SW480 (cell line): ENCODE results near the gene GID4.
A peak's percentile ranks its signal among the peaks of the same experiment; 100 is the strongest.
"Not testable (repeated sequence)": the region's sequence is repeated elsewhere in the genome, so short reads cannot be mapped to it uniquely, and the experiment has no call there.

Experiments used
- DNase-seq: peaks from one replicate; pipeline ENCODE4 v3.0.0-alpha.2; 2016; ENCODE audit warnings: low spot score

Gene GID4

DNA sequence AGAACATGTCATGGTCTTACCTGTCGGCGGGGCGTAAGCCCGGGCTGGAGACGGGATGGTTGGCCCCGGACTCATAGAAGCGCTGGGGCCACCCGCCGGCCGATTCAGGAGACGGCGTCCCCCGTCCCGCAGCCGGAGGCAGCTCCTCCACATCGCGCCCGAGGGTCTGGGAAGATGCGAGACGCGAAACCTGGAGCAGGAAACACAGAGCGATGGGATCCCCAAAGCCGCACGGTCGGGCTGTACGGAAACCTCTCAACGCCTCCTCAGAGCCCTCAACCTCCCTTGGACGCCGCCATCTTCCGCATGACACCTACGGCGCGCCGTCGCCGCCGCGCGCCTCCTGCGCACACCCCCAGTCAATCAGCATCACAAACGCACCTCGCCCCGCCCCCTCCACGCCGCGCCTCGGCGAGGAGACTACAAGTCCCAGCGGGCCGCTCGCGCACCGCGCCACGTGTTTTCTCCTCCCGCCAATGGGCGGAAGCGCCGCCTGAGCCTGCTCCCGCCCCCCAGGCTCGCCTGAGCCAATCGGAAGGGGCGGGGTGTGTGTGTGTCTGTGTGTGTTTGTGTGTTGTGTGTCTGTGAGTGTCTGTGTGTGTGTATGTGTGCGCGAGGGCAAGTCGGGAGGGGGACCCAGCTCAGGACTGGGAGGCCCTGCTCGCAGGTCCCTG, at the start of gene GID4, which contains the start of gene ATPAF2:
Gene GID4 (plus strand): TSS at position 548 of the 674 bp plus-strand sequence. CDS start 57 bp downstream, at position 605.
Gene ATPAF2 (minus strand): TSS at position 308 of the 674 bp plus-strand sequence. CDS start 155 bp downstream, at position 153.
- peak; percentile 97 for DNase-seq

DNA sequence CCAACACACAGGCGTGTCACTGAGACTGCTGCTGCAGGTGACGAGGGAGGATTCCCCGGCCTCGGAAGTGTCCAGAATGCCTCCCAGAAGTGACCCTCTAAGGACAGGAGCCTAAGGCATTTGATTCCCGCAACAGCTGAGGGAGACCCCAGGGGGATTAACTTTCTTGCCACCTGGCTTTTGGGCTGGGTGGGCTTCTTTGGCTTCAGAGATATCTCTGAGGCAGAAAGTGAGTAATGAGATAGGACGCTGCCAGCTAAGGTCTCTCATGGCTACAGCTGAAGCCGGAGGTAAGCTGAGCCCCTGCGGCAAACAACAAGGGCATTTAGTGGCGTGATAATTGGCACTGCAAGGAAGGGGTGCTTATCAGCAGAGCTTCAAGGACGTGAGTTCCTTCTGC, 49.6 kb upstream of the GID4 start:
- DNase-seq: no peak

DNA sequence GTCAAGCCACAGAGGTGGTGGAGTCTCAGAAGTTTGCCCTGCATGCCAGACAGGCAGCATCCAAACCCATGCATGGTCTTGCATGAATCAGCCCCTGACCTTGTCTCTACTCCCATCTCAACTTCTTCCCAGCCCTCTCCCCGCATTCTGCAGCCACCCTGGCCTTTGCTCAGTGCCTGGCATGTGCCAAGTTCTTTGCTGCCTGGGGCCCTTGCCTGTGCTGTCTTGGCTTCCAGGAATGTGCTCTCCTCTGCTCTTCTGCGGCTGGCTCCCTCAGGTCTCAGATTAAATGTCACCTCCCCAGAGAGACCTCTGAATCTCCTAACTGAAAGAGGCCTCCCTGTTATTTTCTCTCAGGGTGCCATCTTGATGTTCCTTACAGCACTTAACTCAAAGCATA, 48.9 kb upstream of the GID4 start:
- DNase-seq: no peak

DNA sequence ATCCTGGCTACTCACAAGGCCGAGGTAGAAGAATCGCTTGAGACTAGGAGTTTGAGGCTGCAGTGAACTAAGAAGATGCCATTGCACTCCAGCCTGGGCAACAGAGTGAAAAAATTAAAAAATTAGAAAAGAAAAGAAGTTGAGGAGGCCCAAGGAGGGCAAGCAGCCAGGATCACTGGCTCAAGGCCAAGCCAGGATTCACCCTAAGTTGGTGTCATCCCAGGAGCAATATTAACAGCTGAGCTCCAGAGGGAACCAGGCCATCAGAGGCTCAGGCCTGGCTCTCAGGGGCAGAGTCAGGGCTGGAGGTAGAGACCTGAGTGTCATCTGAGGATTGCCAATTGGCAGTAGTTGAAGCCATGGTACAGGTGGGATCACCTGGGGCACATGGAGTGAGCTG, 45.8 kb upstream of the GID4 start:
- DNase-seq: no peak

DNA sequence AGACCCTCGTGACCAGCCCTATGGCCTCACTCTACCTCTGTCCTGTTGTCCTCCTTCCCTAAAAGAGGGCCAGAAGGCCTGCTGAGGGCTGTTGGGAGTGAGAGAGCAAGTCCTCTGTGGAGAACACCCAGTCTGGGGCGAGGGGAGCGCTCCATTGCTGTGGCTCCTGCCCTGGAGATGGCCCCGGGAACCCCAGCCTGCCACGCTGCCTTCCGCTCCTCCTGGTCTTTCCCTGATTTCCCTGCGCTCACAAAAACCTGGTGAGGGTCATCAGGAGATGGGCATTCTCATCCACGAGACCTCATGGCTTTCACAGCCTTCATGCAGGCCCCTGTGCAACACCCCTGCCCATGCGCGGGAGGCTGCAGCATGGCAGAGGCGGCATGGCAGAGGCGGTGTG, 45.4 kb upstream of the GID4 start:
- DNase-seq: no peak

DNA sequence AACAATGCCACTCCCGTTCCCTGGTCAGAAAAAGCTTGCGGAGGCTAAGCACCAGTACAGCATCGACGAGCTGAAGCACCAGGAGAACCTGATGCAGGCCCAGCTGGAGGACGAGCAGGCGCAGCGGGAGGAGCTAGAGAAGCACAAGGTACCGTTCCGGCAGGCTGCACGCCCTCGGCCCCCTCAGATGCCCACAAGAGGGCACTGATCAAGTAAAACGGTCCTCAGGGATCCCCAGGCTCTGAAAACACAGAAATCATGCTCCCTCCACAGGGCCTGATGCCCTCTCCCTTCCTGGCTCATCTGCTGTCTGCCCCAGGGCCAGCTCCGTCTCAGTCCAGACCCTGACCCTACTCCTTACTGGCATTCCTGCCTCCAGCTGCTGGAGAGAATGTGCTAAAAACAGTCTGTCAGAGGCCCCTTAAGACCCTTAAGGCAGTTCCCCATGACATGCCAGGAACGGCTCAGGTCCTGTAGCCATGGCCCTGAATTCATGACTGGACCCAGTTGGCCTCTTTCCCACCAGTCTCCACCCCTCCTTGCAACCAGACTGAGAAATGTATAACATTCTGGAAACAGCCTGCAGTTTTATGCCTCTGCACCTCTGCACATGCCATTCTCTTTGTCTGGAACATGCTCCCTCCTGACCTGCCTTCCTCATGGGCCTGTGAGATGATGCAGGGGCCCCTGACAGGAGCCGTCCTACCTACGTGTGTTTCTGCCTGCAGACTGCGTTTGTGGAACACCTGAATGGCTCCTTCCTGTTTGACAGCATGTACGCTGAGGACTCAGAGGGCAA, 44.7 kb upstream of the GID4 start:
- DNase-seq: peak; percentile 30

DNA sequence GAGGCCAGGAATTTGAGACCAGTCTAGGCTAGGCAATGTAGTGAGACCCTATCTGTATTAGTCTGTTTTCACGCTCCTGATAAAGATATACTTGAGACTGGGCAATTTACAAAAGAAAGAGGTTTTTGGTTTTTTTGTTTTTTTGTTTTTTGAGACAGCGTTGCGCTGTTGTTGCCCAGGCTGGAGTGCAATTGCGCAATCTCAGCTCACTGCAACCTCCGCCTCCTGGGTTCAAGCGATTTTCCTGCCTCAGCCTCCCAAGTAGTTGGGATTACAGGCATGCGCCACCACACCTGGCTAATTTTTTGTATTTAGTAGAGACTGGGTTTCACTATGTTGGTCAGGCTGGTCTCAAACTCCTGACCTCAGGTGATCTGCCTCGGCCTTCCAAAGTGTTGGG, 43.3 kb upstream of the GID4 start:
- not testable (repeated sequence) for DNase-seq

DNA sequence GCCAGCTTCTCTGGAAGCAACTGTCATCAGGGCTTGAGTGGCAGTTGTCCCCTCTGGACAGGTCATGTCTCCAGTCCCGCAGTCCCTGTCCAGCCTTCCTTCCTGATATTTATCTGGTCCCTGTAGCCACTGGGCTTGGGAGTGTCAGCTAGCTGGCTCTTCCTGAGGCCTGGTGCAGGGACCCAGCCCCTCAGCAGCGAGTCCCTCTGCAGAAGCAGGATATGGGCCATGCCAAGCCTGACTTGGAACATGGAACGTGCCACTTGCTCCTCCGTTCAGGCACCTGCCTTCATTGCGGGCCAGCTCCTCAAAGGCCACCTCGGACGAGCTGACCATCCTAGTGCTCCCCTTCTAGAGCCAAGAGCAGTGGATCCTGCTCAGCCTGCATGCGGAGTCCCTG, 40.3 kb upstream of the GID4 start:
- DNase-seq: no peak

DNA sequence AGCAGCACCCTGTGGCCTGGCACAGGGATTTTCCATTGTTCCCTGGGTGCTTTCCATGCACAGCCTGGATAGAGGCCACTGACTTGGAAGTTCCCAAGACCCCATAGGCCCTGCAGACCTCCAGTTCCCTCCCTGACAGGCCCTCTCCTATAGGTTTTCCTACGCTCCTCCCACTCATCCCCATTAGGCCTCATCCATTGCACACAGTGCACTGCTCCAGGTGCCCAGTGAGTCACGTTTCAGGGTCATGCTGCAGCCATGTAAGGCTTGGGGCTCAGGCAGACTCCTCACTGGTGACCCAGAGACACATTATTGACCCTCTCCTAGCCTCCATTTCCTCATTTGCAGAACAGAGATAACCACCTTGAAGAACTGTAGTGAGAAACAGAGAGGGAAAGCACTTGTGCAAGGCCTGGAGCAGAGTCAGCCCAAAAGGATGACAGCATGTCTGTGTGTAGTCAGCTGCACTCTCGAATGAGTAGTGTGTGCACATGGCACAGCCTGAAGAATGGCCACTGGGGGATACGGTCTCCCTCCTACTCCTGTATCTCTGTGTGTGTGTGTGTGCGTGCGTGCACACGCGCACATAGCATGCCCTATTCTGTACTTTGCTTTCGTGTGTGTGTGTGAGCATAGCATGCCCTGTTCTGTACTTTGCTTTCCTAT, 39.7 kb upstream of the GID4 start:
- no peak for DNase-seq

DNA sequence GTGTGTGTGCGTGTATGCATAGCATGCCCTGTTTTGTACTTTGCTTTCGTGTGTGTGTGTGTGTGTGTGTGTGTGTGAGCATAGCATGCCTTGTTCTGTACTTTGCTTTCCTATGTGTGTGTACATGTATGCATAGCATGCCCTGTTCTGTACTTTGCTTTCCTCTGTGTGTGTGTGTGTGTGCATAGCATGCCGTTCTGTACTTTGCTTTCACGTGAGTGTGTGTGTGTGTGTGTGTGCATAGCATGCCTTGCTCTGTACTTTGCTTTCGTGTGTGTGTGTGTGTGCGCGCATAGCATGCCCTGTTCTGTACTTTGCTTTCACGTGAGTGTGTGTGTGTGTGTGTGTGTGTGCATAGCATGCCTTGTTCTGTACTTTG, 39.2 kb upstream of the GID4 start:
- DNase-seq: no peak

DNA sequence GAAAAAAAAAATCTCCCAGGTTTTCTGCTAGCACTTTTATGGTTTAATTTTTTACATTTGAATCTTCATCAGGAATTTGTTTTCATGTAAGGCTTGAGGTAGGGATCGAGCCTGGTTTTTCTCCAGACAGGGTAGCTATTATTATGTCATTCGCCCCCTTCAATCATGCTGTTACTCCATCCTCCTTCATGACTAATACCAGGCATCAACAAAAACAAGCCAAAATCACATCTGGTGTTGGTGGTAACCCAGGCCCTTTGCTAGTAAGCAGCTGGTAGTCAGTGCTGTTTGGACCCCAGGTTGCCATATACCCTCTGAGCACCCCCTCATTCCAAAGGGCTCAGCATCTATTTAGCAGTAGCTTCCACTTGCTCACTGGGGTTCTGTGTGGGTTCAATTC, 37.0 kb upstream of the GID4 start:
- DNase-seq: no peak

DNA sequence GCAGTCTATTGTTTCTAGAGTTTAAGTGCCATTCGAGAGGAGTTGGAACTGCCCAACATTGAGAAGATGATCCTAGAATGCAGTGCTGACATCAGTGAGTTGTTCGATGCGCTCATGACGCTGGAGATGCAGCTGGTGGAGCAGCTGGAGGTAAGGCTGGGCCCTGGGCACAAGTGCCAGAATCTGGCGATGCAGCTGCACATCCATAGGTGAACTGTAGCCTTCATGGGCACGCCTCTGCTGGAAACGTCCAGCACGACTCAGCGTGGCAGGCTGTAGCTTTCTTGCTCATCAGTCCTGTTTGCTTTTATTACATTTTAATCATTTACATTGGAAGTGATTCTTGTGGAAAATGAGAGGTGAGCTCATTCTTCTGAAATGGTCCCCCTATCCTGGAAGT, 34.9 kb upstream of the GID4 start:
- no peak for DNase-seq

DNA sequence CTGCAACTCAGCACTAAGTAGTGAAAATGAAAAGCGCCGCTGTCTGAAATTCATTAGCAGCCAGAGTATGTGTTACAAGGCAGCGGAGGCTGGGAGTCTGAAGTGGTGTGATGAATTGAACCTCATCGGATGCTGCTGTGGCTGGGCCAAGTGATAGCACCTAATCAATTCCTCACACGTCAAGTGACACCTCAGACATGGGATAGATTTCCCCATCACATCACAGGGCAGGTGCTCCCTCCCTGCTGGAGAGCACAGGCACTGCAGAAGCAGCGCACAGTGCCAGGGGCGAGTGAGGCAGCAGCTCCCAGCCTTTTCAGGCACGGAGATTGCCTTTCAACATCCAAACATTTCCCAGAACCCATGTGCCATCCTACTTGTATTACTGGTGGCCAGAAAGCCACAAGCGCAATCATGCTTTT, 34.3 kb upstream of the GID4 start:
- no peak for DNase-seq

DNA sequence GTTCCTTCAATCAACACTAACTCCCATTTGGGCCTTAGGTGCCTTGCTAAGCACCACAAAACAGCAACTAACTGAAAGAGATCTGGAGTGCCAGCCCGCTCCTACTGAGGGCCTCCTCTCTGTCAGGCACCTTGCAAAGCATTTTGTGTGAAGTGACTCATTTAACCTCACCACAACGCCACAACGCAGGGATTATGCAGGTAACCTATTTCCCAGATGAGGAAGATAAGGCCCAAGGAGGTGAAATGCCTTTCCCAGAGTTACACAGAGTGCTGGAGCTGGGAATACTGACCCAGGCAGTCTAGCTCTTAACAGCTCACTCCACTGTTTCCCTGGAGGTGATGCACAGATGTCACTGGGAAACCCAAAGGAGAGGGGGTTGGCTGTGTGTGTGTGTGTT, 33.7 kb upstream of the GID4 start:
- peak; percentile 18 for DNase-seq

DNA sequence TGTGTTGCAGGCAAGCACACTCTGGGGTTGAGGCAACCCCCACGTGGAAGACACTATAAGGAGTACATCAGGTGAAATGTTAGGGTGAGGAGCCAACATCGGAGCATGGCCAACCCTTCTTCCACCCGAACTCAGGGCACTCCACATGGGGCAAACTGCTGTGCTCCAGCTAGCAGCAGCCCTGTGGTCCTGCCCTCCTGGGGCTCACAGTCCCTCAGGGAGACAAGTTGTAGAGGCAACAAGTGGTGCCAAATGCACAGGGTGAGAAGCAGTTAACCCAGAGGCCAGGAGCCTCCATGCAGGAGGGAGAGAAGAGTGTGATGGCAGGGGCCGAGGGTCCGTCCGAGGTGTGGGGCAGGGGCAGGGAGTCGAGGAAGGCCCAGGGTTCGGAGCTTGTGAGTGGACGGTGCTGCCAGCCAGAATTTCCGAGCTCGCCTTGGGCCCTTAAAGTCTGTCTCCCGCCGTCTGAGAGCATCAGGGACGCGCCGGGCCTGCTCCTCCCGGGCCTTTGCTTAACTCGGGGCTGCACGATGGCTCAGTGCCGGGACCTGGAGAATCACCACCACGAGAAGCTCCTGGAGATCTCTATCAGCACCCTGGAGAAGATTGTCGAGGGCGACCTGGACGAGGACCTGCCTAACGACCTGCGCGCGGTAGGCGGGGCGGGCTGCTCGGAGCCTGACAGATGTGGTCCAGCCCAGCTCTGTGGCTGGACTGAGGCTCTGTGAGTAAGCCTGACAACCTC, 32.5 kb upstream of the GID4 start:
- DNase-seq: no peak

DNA sequence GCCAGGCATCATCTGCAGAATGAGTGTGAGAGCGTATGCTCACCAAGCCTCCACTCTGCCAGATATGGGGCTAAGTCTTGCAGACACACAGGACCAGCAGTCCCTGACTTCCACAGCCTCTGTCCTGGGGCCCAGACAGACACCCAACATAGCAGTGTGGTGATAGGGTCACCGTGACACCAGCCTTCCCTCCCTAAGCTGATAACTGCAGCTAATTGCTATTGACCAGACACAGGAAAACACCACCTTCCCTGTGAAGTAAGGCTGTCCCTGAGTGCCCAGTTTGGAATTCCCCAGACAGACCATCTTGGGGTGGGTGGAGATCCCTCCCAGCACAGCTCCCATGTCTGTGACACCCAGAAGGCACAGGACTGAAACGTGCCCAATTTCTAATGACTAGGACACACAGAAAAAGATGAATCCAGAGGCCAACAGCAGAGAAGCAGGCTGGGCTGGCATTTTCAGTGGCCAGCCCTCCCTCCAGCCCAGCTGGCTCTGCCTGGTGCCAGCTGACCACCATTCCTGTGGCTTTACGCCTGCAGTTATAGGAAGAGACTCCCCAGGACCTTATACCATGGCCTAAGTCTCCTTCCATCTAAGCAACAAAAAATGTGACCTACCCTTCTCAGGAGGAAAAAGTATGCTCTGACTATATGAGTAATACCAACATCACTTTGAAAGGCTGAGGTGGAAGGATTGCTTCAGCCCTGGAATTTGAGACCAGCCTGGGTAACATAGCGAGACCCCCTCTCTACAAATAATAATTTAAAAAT, 30.5 kb upstream of the GID4 start:
- DNase-seq: no peak

DNA sequence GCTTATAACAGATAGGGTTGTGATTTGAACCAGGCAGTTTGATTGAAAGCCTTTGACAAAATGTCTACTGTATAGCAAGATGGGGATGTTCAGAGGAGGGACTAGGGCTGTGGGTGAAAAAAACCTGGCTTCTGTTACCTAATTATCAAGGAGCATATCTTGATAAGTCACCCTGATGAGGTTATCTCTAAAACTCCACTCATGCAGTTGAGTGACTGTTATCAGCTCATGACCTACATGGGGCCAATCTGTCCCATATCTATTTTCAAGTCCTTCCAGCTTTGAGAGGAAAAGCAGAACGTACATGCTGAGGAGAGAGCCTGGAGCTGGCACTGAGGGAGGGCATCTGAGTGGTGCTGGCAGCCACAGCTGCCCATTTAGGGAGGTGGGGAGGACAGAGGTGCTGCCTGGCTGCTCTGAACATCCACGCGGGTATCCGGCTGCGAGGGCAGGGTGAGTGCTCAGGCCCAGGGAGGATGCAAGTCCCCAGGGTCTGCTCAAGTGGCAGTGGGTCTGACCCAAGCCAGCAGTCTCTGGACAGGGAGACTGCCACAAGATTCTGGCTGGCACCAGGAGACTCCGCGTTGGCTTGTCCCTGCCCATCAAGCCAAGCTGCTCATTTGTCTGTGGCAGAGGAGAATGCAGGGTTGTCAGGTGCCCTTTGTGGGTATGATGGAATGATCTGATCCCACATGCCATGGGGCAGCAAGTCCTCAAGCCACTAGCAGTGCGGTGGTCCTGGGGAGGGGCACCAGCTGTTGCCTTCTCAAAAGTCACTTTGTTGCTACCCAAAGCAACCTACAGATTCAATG, 29.4 kb upstream of the GID4 start:
- no peak for DNase-seq

DNA sequence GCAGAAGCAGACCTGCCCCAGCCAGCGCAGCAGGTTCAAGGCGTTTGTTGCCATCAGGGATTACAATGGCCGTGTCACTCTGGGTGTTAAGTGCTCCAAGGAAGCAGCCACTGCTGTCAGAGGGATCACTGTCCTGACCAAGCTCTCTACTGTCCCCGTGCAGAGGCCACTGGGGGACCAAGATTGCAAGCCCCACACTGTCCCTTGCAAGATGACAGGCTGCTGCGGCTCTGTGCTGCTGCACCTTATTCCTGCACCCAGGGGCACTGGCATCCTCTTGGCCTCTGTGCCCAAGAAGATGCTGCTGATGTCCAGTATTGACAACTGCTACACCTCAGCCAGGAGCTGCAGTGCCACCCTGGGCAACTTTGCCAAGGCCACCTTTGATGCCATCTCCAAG, 27.9 kb upstream of the GID4 start:
- DNase-seq: no peak

DNA sequence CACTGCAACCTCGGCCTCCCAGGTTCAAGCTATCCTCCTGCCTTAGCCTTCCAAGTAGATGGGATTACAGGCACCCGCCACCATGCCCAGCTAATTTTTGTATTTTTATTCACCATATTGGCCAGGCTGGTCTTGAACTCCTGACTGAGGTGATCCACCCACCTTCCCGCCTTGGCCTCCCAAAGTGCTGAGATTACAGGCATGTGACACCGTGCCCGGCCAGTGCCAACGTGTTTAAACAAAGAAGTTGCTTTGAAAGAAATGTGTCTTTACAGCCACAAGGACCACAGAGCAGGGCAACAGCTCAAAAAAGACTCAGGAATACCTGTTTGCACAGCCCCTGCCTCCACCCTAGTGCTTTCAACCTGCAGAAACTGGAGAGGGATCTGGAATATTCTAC, 25.2 kb upstream of the GID4 start:
- no peak for DNase-seq

DNA sequence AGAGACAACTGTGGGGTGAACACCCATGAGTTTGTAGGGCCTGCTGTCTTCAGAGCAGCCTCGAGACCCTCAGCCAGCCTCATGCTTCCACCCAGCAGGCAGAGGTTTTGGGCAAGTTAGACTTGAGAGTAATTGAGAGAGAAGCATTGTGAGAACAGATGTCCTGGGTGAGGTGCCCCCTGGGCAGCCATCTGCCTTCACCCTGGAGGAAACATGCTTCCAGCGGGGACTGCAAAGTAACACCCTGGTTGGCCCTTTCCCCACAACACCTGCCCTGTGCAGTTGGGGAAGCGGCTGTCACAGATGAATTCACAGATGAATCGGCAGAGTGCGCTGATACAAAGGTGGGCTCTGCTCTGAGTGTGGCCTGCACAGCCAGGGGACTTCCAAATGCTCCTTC, 23.6 kb upstream of the GID4 start:
- no peak for DNase-seq

DNA sequence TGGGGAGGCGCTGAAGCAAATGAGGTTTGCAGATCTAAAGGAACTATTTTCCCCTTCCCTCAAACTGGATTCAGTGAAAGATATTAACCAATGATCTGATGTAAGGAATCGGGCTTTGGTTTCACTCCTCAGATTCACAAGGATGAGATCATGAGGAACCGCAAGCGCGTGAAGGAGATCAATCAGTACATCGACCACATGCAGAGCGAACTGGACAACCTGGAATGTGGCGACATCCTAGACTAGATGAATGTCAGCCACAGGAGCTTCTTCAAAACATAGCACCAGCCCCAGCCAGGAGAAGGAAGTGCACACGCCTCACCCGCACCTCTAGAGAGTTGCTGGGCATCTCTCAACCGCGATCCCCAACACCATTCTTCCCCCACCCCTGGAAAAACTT, 22.8 kb upstream of the GID4 start:
- DNase-seq: no peak
